Measurements from ENCODE around the gene EML4.
"Not testable (repeated sequence)": the region's sequence is repeated elsewhere in the genome, so short reads cannot be mapped to it uniquely, and the experiment has no call there.

The EML4 gene

DNA sequence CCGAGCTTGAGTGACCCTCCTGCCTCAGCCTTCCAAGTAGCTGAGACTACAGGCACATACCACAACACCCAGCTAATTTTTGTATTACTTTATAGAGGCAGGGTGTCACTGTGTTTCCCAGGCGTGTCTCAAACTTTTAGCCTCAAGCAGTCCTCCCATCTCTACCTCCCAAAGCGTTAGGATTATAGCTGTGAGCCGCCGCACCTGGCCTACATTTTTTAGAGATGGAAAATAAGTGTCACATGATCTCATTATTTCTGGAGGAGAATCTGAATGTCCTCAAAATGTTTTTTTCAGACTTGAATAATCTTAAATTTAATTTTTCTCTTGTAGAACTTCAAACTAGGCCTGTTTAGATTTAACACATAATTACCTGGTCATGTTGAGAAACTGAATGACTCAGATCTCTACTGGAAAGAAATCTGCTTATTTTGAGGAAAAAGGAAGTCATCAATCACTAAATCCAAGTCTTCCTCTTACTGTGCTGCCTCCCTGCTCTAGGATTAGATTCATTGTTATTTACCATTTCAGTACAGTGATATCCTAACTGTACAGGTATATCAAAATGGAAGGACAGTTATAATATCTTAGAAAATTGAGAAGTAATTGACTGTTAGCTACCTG, 99.5 kb downstream of the EML4 start:
- no peak for DNase-seq

DNA sequence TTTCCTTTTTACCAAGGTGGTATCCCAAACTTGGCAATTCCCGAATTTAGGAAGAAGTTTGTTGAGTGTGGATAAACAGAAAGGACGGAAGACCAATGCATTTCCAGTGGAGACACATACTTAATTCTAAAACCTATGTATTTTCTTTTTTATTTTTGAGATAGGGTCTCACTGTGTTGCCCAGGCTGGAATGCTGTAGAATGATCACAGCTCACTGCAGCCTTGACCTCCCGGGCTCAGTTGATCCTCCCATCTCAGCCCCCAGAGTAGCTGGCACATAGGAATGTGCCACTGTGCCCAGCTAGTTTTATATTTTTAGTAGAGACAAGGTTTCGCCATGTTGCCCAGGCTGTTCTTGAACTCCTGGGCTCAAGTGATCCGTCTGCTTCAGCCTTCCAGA, 101.6 kb downstream of the EML4 start:
- DNase-seq, result no peak

DNA sequence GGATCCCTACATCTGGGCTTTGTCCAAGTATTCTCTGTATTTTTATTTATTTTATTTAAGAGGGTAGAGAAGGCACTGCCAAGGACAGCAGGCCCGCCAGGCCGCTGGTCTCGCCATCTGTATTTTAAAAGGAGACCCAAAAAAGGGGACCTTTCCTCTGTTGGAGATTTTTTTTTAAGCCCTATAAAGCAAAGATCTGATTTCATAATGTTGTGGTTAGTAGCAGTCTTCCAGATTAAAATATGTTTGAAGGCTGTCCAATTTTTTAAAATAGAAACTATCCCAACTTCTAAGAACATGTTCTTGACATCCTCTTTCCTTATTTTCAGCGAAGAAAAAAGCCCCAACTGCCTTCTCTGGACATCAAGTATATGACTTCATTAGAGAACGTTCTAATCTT, 102.1 kb downstream of the EML4 start:
- DNase-seq, result not testable (repeated sequence)

DNA sequence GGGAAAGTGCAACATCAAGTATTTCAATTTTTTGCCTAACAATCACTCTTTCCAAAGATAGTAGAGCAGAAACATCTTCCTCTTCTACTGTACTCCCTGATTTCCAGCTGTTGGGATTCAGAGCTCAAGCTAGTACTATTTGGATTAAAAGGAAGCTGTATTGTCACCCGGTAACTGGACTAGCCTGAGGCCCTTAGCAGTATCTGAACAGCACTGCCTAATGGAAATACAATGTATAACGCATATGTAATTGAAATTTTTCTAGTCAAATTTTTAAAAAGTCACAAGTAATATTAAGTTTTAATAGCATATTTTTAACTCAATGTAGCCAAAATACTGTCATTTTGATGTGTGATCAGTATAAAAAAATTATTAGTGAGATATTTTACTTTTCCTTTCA, 105.7 kb downstream of the EML4 start:
- DNase-seq, result no peak

DNA sequence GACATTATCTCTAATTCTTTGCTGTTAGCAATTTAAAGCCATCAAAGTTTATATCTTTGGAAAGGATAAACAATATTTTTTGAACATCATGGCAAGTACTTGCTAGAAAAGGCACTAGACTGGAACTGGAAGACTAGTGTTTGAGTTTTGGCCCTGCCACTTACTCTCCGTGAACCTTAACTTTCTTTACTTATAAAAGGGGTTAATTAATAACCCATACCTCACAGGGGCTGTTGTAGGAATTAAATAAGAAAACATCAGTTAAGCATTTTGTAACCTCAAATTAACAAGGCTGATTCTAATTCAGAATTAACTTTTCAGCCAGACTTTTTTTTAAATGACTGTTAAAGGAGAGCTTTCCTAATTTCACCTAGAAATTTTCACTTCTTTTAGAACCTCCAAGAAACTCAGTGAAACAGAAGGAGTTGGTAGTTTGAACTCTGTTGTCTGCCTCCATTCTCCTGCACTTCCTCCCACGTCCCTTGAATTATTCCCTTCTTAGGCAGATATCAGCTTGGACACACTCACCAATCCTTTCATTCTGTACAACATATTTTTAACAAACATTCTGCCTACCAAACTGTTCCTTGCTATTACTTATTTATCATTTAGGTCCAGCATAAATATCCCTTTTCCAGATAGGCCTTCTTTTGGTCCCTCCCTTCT, 112.4 kb downstream of the EML4 start:
- DNase-seq, result no peak

DNA sequence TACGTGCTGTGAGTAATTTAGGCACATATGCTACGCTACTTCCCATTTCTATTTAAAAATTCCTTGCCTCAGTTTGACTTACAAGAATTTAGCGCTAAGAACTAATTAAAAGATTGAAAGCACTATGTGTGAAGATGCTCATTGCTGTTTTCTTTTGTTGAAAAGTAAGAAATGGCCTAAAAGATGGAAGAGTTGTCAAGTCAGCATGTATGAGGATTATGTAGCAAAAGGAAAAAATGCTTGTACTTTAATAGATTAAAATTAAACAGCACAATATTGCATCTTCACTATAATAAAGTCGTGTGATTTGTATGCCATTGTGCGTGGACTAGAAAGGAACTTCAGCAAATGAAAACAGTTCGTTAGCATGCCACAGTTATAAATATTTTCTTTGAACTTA, 114.9 kb downstream of the EML4 start:
- DNase-seq, result no peak

DNA sequence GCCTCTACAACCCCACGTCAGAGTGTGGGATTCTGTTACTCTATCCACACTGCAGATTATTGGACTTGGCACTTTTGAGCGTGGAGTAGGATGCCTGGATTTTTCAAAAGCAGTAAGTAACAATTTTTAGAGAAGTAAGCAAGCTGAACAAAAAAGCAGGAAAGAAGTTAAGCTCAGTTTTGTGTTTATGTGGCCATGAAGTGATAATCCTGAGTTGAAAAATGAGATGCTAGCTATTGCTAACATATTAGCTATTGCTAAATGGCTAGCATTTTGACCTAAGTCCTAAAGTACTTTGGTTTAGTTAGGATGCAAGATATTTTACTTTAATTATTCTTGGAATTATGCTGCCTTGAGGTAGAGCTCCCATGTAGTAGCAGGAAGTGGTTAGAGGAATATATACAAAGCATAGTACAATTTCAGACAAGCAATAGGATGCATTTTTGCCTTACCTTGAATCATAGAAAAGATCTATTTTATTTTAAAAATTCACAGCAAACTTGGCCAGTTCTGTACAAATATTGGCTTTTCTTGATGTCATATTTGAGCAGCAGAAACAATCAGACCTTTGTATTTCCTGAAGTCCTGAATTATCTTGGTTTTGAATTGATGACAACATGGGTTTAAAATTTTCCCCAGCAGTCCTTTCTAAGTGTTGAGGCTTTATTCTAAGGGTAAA, 117.3 kb downstream of the EML4 start:
- DNase-seq, result no peak

DNA sequence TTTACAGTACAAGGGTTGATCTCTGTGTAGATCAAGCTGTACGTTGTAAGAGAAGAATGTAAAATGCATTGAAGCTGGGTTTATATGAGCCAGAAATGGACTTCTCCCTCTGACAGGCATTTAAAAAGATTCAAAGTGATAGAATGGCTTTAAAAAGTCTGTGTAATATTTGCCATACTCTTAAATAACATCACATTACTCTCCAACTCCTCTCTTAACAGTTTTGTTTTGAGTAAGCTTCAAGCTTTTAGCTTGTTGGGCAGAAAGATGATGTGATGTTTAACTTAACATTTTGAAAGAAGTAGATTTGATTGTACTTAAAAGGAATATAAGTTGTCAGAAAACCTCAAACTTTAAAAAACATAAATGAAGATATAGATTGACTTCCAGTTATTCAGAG, 119.7 kb downstream of the EML4 start:
- DNase-seq, result no peak

DNA sequence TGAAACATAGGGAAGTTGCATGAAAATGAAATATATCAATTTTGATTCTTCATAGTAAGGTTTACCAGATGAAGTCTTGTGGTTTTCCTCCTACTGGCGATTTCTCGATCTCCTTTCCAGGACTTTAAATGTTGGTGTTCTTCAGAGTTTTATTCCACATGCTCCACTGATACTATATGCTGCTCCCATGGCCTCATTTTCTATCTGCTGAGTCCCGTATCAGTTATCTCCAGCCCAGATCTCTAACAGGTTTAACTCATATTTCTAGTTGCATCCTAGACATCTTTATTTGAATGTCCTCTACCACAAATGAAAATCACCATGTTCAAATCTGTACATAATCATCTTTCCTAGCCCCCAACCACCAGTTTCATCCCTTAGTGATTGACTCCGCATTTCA, 120.1 kb downstream of the EML4 start:
- no peak for DNase-seq

DNA sequence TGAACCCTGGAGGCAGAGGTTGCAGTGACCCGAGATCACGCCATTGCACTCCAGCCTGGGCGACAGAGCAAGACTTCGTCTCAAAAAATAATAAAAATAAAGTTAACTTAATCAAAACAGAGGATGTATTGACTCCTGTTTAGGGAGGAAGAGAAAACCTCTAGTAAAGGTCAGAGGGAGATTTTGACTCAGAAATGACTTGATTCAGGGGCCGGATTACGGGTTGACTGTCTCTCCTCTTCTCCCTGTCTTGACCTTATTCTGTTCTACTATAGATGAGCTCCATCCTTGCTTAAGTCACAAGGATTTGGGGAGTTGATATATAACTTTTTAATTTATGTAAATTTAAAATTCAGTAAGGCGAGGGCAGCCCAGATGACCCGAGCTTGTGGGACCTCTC, 120.9 kb downstream of the EML4 start:
- DNase-seq, result no peak

DNA sequence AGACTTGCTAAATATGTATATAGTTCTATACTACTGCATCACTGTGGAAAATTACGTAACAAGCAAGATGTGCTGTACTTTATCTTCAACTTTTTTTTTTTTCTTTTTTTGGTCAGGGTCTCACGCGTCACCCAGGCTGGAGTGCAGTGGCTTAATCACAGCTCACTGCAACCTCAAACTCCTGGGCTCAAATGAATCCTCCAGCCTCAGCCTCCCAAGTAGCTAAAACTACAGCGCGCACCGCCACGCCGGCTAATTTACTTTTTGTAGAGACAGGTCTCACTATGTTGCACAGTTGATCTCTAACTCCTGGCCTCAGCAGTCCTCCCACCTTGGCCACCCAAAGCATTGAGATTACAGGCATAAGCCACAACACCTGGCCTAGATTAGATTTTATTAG, 123.9 kb downstream of the EML4 start:
- DNase-seq, result no peak

DNA sequence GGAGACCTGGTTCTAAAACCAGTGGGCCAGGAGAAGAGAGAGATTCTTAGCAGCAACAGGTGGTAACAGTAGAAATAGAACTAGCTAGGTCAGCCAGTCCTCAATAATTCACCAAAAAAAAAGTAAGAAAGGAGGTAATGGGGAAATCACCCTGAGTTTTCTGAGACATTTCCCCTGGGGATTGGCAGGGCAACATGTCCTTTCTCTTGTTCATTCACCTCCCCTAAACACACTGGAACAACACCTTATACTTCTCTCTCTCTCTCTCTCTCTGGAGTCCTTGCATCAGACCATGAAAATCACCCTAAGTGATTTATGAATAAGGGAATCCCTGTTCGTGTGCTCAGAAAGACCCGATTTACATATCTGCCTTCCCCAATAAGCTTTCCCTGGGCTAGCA, 127.1 kb downstream of the EML4 start:
- DNase-seq, result no peak

DNA sequence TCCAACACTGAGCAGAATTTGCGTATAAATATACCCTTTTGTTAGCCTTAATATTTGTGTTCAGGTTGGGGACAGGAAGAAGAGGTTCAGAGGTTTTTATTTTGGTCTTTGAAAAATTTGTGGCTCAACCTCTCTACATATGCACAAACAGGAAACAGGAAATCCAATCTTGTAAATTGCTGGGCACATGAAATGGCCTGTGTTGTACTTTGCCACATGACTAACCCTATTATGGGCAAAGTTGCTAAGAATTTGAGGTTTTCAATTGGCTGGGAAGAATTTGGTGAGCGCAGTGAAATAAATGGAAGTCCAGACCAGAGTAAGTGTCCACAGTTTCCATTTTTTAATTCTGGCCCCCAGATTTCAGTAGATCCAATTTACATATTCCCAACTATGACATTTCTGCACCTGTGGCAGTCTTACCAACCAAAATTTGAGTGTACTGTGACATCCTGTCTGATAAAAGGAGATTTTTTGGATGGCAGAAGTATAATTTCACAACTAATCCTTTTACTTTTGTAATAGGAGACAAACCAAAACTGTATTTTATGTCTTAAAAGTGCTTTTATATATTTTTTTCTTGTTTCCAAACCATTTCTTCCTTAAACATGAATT, 128.3 kb downstream of the EML4 start:
- DNase-seq, result no peak

DNA sequence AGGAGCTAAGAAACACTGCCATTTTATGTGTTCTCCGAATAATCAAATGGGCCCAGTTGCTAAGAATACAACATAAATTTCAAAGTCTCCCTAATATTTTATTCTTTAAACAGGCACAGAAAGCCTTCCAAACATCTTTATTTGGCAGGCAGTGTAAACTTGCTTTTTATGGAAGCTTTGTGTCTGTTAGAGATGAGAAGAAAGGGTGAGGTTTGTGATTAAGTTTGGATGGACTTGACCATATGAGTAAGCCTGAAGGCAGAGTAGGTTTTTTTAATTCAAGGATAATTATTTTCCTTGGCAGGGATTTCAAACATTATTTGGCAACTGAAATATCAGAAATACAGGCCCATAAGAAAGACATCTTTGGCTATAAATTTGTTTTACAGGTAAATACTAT, 129.0 kb downstream of the EML4 start:
- DNase-seq, result no peak

DNA sequence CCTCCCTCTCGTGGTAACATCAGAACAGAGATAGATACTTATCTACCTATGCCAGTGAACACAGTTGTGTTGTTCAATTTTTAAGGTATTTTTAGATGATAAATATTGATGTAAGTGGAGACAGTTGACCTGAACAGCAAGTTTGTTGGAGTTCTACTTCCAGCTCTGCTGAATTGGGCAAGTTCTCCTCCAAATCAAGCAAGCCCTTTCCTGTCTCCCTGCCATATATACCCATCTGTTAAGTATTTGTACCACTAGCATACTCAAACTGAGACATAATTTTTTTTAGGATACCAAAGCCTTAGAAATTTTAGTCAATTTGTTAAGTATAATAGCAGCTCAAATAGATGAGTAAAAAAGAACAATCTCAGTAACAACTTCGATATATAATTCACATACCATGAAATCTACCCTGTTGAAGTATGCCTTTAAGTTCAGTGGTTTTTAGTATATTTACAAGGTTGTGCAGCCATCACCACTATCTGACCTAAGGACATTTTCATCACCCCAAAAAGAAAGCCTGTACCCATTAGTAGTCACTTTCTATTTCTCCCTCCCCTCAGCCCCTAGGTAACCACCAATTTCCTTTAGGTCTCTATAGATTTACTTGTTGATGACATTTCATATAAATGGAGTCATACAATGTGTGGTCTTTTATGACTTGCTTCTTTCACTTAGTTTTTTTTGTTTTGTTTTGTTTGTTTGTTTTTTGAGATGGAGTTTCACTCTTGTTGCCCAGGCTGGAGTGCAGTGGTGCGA, 130.0 kb downstream of the EML4 start:
- DNase-seq, result no peak

DNA sequence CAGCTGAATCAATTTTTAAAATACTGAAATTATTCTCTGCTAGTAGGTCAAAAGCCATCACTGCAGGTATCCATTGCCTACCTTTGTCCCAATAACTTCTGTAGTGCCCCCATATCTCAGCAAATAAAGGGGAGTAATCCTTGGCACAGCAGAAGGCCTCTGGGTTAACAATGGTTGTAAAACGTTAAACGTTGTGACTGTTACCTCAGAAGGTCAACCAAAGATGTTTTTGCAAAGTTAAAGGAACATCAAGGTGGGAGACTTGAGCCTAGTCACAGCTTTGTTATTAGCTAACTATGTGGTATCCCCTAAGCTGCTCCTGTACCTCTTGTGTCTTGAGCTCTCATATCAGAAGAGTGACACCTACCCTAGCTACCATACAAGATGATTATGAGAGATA, 131.4 kb downstream of the EML4 start:
- DNase-seq, result no peak

DNA sequence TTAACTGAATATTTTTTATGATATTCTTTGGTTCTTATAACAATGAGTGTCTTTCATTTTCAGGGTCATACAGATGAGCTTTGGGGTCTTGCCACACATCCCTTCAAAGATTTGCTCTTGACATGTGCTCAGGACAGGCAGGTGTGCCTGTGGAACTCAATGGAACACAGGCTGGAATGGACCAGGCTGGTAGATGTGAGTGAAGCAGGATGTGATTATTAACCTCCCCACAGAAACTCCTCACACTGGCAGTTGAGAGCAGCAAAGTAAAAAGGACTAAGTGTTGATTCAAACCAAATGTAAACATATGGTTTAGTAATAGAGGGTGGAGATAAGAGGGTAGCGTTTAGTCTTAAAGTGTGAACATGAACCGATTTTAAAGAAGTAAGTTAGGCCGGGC, 134.1 kb downstream of the EML4 start:
- no peak for DNase-seq

DNA sequence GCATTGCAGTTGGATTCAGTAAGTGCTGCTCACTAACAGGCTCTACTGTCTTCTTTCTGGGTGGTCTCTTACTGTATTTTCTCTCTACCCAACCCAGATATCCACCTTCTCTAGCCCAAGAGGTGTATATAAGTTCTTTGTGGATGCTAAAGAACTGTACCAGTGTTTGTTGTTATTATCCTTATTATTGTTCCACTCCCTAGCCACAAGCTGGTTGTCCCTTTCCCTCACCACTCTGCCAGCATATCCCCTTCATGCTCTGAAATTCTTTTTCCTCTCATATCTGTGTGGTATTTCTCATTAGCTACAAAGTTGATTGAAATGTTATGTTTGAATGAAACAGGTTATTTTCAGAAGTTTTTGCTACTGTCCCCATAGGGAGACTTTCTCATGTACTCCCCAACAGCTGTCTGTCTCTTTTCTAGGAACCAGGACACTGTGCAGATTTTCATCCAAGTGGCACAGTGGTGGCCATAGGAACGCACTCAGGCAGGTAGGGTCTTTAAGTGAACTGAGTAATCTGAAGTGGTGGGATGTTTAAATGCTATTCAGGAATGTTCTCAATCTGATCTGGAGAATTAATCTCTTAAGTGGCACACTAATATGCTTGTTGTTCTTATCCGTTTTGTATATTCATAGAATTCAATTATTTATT, 135.0 kb downstream of the EML4 start:
- DNase-seq, result no peak

DNA sequence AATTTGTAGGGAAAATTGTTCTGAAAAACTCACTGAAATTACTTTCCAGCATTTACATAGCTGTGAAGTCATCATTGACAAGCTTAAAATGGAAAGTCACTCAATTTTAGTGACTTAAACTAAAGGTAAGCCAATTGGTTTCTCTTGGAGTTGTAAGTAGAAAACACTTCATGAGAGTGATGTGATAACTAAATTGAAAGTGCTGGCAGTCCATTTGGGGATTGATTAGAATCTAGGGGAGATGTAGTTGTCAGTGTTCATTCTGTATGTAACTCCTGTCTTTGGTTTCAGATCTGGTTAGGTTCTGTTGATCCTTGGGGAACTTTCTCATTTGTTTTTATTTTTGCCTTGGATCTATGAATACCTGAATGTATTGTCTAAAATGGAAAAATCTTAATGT, 138.0 kb downstream of the EML4 start:
- no peak for DNase-seq

DNA sequence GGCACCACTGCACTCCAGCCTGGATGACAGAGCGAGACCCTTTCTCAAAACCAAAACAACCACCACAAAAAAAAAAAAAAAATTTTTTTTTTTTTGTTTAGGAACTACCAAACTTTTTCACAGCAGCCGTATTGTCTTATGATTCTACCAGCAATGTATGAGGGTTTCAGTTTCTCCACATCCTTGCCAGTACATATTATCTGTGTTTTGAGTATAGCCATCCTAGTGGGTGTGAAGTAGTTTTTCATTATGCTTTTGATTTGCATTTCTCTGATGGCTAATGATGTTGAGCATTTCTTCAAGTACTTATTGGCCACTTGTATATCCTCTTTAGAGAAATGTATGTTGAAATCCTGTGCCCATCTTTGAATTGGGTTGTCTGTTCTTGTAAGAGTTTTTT, 140.2 kb downstream of the EML4 start:
- no peak for DNase-seq

DNA sequence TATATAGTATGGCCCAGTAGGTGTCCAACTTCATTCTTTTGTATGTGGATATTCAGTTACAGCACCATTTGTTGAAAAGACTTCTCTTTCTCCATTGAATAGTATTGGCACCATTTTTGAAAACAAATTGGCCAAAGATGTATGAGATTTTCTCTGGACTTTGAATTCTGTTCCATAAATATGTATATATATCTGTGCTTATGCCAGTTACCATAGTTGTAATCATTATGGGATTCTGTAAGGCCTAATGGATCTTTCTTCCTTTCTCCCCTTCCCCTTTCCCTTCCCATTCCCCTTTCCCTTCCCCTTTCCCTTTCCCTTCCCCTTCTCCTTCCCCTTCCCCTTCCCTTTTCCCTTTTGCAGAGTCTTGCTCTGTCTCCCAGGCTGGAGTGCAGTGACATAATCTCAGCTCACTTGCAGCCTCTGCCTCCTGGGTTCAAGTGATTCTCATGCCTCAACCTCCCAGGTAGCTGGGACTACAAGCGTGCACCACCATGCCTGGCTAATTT, 140.9 kb downstream of the EML4 start:
- no peak for DNase-seq

DNA sequence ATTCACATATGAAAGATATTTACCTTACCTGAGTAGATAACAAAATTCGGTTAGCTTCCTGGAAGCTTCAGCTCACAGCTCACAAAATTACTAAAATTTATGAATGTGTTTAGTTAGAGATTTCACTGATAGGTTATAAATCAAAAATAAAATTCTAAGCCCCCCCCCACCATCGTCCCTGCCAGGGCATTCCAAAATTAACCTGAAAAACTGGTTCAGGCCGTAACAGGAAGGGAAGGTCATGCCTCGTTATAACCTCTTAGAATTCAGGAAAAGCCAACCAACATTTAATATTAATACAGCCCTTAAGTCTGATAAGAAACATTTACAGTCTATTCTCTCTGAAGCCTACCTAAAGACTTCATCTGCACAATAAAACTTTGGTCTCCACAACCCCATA, 143.0 kb downstream of the EML4 start:
- DNase-seq, result no peak

Measured in NCI-H2081 treated with DMSO at 0.1 percent for 48 hours (cell line).